Psoas muscle (tissue), 8 donors: Measurements from ENCODE around the gene MARK4. TPM values are rescaled to one million over a fixed set of nuclear protein-coding genes. Genes with fewer than 3 reads are reported as not detected.
A peak's percentile ranks its signal among the peaks of the same experiment; 100 is the strongest.

Experiments used
- ATAC-seq, 4 donors: fragments of 200-7000 bp; cut with Tn5 transposase; one replicate each; pipeline ENCODE4 v1.9.1; 2020; ENCODE audit warnings: moderate library complexity in 3 of 4, mild to moderate bottlenecking in 2 of 4
- DNase-seq, 2 donors: peaks; one replicate each; pipeline ENCODE4 v3.0.0-alpha.2; 2020
- H3K27ac ChIP-seq: fragments of 200-600 bp; one replicate; pipeline ENCODE4 v1.8.0; 2022
- H3K27me3 ChIP-seq, 3 donors: fragments of 200-600 bp in 1 of 3; one replicate each; pipeline versions ENCODE4 v1.6.1 to v1.8.0; 2013 to 2022; ENCODE audit warnings: low read length in 2 of 3, mild to moderate bottlenecking in 2 of 3, moderate library complexity in 1 of 3; ENCODE audit not compliant: insufficient read depth in 3 of 3
- H3K36me3 ChIP-seq, 2 donors: fragments of 200-600 bp in 1 of 2; one replicate each; pipeline versions ENCODE4 v1.6.1 to v1.8.0; 2013 to 2022; ENCODE audit warnings: low read depth in 1 of 2, mild to moderate bottlenecking in 1 of 2, moderate library complexity in 1 of 2; ENCODE audit not compliant: insufficient read depth in 1 of 2
- H3K4me1 ChIP-seq: fragments of 200-600 bp; one replicate; pipeline ENCODE4 v1.8.0; 2022
- H3K4me3 ChIP-seq: fragments of 200-600 bp; one replicate; pipeline ENCODE4 v1.8.0; 2022; ENCODE audit warnings: mild to moderate bottlenecking
- H3K9me3 ChIP-seq: fragments of 200-600 bp; one replicate; pipeline ENCODE4 v1.8.0; 2022
- WGBS, 3 donors: extraction: QIAGEN DNeasy Blood & Tissue Kit; methylation state at CpG; one replicate each; pipeline versions ENCODE4 v1.1.6 to v1.1.7; 2013; 5-methylcytosine and 5-hydroxymethylcytosine counted together
- intact Hi-C, 2 donors: fragments of 100-400 bp; cut with DNase I; formaldehyde crosslinking; loops; one replicate each; pipeline versions ENCODE4 v1.11.0 to v1.14.2; 2022
- polyA plus RNA-seq, 3 donors: library from polyadenylated mRNA; stranded (reverse); fragments of 200-250 nt; gene quantifications; one replicate each; pipeline ENCODE4 v1.2.3, GENCODE V29; 2013
- total RNA-seq, 4 donors: library from RNA; stranded (reverse); fragmentation: NEBNext Ultra II Directional in 2 of 4; extraction: Animal tissue kit (Norgen Biotek cat#: 25700) in 2 of 4; gene quantifications; one replicate each; pipeline versions ENCODE4 v1.2.1 to v1.2.4, GENCODE V29; 2021 to 2023
- TF ChIP-seq, protein P1 (sequence below): fragments of 200-600 bp; IDR thresholded peaks from one replicate; pipeline ENCODE4 v1.8.0; 2022; ENCODE audit warnings: antibody characterized with exemption
- donor health status: healthy with polysubstance abuse.
- donor health status: DM: no; HTN: no; CAD: no; lungs with moderate emphysema.
- donor health status: Bipolar disorder and iron deficiency.
- donor health status: healthy.
- donor health status: DM: yes; HTN: yes; CAD: no.
- donor health status: DM: no; HTN: no; CAD: no.
- donor health status: DM: no; HTN: no; CAD: no.
- donor health status: DM: yes; HTN: yes; CAD: no.

The MARK4 gene
- total and polyA plus RNA-seq, 7 donors, result 11.0 to 37.7 (median 29.7) TPM

DNA sequence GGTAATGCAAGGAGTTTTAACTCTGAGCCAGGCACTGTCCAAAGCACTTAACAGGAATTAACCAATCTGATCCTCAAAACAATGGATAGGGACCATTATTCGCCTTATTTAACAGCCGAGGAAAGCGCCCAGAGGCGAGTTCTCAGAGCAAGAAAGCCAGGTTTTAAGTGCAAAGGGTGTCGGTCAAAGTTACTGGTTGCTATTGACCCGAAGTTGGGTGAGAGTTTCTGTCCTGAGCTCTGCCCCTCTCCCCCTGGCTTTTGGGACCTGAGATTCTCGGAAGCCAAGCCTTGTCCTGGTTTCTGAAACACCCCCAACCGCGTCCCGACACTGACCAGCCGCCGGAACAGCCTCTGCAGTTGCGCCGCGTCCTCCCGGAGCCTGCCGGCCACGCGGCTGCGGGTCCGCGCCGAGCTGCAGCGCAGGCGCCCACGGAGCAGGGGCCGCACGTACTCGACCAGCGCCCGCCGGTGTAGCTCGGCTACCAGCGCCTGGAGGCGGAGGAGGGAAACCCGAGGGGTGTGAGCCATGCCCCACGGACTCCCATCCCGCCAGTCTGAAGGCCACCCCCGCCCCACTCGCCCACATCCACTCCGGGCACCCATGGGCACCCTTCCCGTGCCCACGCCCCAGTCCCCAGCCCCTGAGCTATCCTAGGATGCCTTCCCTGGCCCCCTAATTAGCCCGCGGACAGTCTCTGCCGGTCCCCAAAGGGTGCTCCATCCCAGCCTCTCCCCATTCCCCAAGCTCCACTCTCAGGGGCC is 33.7 kb upstream of the MARK4 start:
- WGBS, 3 donors, result 22 to 33% (median 22%) methylated on average over 43 to 46 of the region's 46 CpGs
- peaks cover 0 to 39% (median 12%) of the 10 kb centered on the region in 3 donors for H3K27me3 ChIP-seq

DNA sequence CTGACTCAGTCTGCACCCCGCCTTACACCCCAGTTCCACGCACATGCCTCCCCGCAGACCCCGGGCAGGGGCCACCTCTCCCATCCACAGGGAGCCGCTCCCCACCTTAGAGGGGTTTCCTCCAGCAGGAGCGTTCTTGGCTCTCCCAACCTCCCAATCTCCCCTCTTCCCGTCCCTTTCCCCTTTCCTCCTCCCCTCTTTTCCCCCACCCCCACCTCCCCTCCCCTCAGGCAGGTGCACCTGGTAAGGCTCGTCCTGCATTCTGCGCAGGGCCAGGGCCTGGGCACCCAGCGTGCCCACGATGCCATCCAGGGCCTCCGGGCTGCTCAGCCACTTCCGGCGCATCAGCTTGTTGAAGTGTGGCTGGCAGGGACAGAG is 33.1 kb upstream of the MARK4 start:
- intact Hi-C loops, result no loop called here
- Histone ChIP-seq H3K36me3 (no peaks in the 10 kb centered on the region), H3K4me1 (no peaks in the 10 kb centered on the region), H3K27ac (no peak overlapping the region), H3K4me3 (no peak overlapping the region), H3K9me3 (no peaks in the 10 kb centered on the region), H3K27me3 (peaks cover 0 to 39% (median 12%) of the 10 kb centered on the region in 3 donors)
- WGBS, 3 donors, result 29 to 42% (median 34%) methylated on average over 13 to 14 of the region's 14 CpGs
- TF ChIP-seq, protein P1, sequence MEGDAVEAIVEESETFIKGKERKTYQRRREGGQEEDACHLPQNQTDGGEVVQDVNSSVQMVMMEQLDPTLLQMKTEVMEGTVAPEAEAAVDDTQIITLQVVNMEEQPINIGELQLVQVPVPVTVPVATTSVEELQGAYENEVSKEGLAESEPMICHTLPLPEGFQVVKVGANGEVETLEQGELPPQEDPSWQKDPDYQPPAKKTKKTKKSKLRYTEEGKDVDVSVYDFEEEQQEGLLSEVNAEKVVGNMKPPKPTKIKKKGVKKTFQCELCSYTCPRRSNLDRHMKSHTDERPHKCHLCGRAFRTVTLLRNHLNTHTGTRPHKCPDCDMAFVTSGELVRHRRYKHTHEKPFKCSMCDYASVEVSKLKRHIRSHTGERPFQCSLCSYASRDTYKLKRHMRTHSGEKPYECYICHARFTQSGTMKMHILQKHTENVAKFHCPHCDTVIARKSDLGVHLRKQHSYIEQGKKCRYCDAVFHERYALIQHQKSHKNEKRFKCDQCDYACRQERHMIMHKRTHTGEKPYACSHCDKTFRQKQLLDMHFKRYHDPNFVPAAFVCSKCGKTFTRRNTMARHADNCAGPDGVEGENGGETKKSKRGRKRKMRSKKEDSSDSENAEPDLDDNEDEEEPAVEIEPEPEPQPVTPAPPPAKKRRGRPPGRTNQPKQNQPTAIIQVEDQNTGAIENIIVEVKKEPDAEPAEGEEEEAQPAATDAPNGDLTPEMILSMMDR, result no peak
- ATAC-seq (peak in 1 of 4 donors; percentile 13), DNase-seq (no peak)

More for the DNA sequence above, 33.7 kb upstream of the MARK4 start:
- no peak overlapping the region for H3K27ac ChIP-seq
- TF ChIP-seq, protein P1, result no peak
- intact Hi-C loops, result no loop called here
- no peaks in the 10 kb centered on the region for H3K9me3 ChIP-seq
- no peak for DNase-seq
- no peak overlapping the region for H3K4me3 ChIP-seq
- no peaks in the 10 kb centered on the region for H3K36me3 ChIP-seq
- peak in 2 of 4 donors; percentile 21 to 36 for ATAC-seq
- no peaks in the 10 kb centered on the region for H3K4me1 ChIP-seq

DNA sequence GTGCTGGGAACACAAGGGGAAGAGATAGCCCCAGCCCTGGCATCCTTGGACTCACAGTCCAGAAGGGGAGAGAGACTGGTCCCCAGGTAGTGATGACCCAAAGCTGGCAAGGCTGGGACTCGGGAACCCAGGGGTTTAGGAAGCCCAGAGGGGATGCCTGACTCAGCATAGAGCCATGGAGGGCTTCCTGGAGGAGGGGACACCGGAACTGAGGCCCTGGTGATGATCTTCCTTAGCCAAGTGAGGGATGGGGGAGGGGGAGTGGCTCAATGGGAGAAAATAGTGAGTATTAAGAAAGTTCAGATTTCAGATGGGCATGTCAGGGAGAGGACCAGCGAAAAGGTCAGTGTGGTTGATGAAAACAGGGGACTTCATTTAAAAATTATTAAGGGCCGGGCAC is 32.6 kb upstream of the MARK4 start:
- TF ChIP-seq, protein P1, result no peak
- H3K4me3 ChIP-seq, result no peak overlapping the region
- no peaks in the 10 kb centered on the region for H3K9me3 ChIP-seq
- DNase-seq (no peak), ATAC-seq (no peak)
- H3K4me1 ChIP-seq, result no peaks in the 10 kb centered on the region
- intact Hi-C loops, result no loop called here
- WGBS, 3 donors, result 39 to 50% (median 42%) methylated on average over 4 of the region's 4 CpGs
- H3K27ac ChIP-seq, result no peak overlapping the region
- peaks cover 0 to 39% (median 12%) of the 10 kb centered on the region in 3 donors for H3K27me3 ChIP-seq
- H3K36me3 ChIP-seq, result no peaks in the 10 kb centered on the region

DNA sequence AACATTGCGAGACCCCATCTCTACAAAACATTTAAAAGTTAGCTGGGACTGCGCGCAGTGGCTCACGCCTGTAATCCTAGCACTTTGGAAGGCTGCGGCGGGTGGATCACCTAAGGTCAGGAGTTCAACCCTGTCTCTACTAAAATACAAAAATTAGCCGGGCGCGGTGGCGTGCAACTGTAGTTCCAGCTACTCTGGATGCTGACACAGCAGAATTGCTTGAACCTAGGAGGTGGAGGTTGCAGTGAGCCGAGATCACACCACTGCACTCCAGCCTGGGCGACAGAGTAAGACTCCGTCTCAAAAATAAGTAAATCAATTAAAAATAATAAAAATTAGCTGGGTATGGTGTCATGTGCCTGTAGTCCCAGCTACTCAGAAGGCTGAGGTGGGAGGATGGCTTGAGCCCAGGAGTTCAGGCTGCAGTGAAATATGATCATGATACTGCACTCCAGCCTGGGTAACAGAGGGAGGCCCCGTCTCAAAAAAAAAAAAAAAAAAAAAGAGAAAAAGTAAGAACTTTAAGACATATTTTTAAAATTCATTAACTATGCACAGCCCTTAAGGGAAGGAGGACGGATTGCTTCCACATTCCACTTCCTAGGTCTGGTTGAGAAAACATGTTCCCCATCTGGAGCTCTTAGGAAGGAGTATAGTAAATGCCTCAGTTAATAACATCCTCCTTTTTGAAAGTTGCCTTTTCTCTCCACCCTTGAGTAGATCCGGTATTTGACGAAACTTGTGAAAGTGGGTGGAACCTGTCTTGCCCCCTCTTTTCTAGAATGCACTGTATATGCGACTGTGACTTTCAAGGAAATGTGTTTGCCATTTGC is 31.9 kb upstream of the MARK4 start:
- Histone ChIP-seq H3K36me3 (no peaks in the 10 kb centered on the region), H3K4me1 (no peaks in the 10 kb centered on the region), H3K4me3 (no peak overlapping the region), H3K27me3 (peaks cover 0 to 43% (median 12%) of the 10 kb centered on the region in 3 donors), H3K27ac (no peak overlapping the region), H3K9me3 (no peaks in the 10 kb centered on the region)
- WGBS, 3 donors, result 33 to 46% (median 44%) methylated on average over 18 of the region's 18 CpGs
- ATAC-seq (no peak), DNase-seq (no peak)
- intact Hi-C loops, result no loop called here
- TF ChIP-seq, protein P1, result no peak
